Stimulated activated CD4-positive, alpha-beta T cell treated with anti-CD3 and anti-CD28 coated beads, Interleukin-1b, Interleukin-23, amount 100 ng/mL, for 4 hours (primary cell): Measurements from ENCODE around the gene RPUSD4.

Experiments used
- DNase-seq, 2 donors: peaks; one replicate each; pipeline ENCODE4 v3.0.0-alpha.2; 2020; ENCODE audit warnings: low read depth in 2 of 2

RPUSD4 gene

DNA sequence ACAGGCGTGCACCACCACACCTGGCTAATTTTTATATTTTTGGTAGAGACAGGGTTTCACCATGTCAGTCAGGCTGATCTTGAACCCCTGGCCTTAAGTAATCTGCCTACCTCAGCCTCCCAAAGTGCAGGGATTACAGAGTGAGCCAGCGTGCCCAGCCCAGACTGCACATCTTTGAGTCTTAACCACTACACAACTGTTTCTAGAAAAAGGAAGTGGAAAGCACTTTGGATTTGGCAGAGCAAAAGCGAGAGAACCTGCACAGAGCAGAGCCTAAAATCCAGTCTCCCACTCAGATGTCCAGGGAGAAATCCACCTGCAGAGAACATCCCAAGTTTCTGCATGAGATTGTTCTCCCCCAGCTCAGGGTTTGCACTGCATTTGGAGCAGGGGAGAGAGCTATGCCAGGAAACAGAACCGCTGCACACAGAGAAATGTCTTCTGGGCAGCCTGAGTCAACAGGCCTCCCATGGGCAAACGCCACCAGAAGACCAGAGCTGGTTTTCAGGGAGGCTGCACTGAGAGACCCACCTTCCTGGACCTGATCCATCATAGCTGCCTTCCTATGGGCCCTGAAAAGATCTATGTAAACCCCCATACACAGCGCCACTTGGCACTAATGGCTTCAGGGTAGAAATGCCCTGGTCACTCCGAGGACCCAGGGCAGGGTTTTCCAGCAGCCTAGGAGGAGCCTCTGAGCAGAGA lies 54.0 kb downstream of the RPUSD4 start:
- DNase-seq = no peak

DNA sequence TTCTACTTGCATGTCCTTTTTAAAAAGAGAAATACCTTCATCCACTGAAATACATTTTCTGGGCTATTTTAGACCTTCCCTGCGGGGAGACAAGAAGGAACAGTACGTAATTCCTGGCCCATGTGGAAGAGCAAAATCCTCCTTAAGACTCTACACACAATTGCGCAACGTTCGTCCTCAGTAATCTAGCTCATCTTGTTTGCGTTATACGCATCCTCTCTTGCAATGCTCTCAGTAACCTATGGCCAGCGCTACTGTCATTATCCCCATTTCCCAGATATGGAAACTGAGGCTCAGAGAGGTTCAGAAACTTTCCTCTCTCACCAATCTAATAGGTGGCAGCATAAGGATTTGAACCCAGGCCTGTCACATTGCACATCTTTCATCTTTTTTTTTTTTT lies 54.6 kb downstream of the RPUSD4 start:
- DNase-seq = no peak

GRCh38 chr11:126155402-126156187 lies 55.9 kb downstream of the RPUSD4 start:
- DNase-seq = no peak

DNA sequence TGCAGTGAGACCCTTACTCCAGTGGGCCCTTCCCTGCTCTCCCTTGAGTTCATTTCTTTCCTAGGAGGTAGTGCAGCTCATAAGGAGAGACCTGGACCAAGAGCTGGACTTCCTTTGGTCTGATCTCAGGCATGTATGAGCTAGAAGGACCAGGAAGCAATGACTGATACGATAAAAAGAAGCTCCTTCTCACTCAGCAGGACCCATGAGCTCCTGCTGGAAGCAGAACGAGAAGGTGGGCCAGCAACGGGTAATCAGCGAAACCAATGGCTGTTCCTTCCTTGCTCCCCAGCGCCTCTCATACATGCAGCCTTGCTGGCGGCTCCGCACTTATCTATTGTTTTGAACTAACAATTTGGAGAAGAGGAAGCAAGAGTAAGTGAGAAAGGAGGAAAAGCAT lies 56.8 kb downstream of the RPUSD4 start:
- no peak for DNase-seq

- no peak for DNase-seq
Measured at GRCh38 chr11:126153972-126154371, 57.5 kb downstream of the RPUSD4 start.

DNA sequence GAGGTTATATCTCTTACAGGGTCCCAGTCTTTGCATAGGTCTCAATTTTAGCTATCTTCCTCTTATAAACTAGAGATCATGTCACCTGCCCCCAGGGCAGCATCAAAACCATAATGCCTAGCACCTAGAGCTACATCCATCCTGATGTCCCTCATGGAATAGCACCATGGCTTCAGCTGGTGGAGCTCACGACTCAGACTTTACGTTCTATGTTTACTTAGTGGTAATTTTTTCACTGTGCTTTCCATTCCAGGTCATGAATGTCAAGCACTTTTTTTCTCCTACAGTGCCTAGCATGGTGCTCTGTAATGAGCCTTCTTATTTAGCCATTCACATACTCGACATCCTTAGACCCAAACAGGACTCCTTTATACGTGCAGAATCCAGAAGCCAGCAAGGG lies 58.4 kb downstream of the RPUSD4 start:
- no peak for DNase-seq

GRCh38 chr11:126152586-126152985 lies 58.9 kb downstream of the RPUSD4 start:
- DNase-seq = no peak

GRCh38 chr11:126152152-126152551 lies 59.3 kb downstream of the RPUSD4 start:
- no peak for DNase-seq
